ENCODE results near the gene MC2R. TPM values are rescaled to one million over a fixed set of nuclear protein-coding genes. Genes with fewer than 3 reads are reported as not detected.

Gene MC2R
- total RNA-seq, 1 donor from 2014 or later, result not detected

GRCh38 chr18:13836559-13836958, 78.8 kb downstream of the MC2R start:
- Mint-ChIP-seq H3K4me3 (ENCODE audit: unreplicated experiment) (no peak overlapping the region), H3K27me3 (ENCODE audit: unreplicated experiment) (peaks cover 8% of the 10 kb centered on the region), H3K27ac (ENCODE audit: unreplicated experiment) (no peak overlapping the region), H3K4me1 (ENCODE audit: low read depth, unreplicated experiment) (peaks cover 1% of the 10 kb centered on the region), H3K36me3 (ENCODE audit: unreplicated experiment) (no peaks in the 10 kb centered on the region), H3K9me3 (ENCODE audit: unreplicated experiment) (peaks cover 3% of the 10 kb centered on the region)
- TF ChIP-seq CTCF (IDR thresholded peaks at IDR 0.05; ENCODE audit: partially characterized antibody, unreplicated experiment), result no peak
- no peak for DNase-seq

DNA sequence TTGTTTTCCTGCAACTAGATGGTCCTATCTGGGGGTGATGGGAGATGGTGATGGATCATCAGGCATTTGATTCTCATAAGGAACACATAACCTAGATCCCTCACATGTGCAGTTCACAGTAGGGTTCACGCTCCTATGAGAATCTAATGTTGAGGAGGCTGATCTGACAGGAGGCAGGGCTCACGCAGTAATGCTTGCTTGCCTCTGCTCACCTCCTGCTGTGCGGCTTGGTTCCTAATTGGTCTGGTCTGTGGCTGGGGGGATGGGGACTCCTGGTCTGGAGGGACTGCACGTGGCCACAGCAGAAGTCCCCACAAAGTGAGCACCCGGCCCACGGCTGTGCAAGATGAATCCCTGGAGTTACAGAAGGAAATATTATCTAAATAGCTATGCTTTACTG, 80.1 kb downstream of the MC2R start:
- DNase-seq, result no peak
- TF ChIP-seq CTCF (IDR thresholded peaks at IDR 0.05; ENCODE audit: partially characterized antibody, unreplicated experiment), result no peak
- Mint-ChIP-seq H3K27me3 (ENCODE audit: unreplicated experiment) (peaks cover 8% of the 10 kb centered on the region), H3K4me3 (ENCODE audit: unreplicated experiment) (no peak overlapping the region), H3K27ac (ENCODE audit: unreplicated experiment) (no peak overlapping the region), H3K36me3 (ENCODE audit: unreplicated experiment) (no peaks in the 10 kb centered on the region), H3K4me1 (ENCODE audit: low read depth, unreplicated experiment) (peaks cover 1% of the 10 kb centered on the region), H3K9me3 (ENCODE audit: unreplicated experiment) (peaks cover 3% of the 10 kb centered on the region)

DNA sequence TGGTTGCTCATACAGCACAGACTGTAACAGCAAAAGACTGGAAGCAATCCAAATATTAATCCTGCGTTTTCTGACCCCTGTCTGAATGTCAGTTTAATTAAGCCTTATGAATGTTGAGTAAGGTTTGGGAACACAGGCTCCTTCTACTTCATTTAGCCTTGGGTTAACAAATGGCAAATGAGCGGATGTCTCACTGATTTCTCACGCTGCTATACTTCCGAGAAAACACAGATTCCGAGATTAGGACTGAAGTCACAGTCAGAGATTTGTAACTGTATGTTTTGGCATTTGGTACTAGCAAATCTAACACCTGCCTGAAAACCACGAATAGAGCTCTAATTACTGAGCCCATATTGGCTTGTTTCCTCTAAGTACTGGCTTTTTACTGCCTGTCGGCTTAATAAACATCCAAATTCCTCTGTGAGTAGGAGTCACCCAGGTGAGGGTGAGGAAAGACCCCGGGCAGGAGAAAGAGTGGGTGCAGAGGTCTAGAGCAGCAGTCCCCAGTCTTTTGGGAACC, 80.8 kb downstream of the MC2R start:
- Mint-ChIP-seq H3K4me1 (ENCODE audit: low read depth, unreplicated experiment) (peaks cover 1% of the 10 kb centered on the region), H3K9me3 (ENCODE audit: unreplicated experiment) (peaks cover 3% of the 10 kb centered on the region), H3K27me3 (ENCODE audit: unreplicated experiment) (peaks cover 8% of the 10 kb centered on the region), H3K36me3 (ENCODE audit: unreplicated experiment) (no peaks in the 10 kb centered on the region), H3K4me3 (ENCODE audit: unreplicated experiment) (no peak overlapping the region), H3K27ac (ENCODE audit: unreplicated experiment) (no peak overlapping the region)
- TF ChIP-seq CTCF (IDR thresholded peaks at IDR 0.05; ENCODE audit: partially characterized antibody, unreplicated experiment), result no peak
- DNase-seq, result no peak

Other genes starting within 250 kb of the MC2R start
- 7.9 TPM for gene FAM210A, start 189.0 kb downstream of the MC2R start, total RNA-seq (ENCODE audit: unreplicated experiment)
- 42.8 TPM for gene RNMT, start 188.9 kb downstream of the MC2R start, total RNA-seq (ENCODE audit: unreplicated experiment)
- gene MC5R, start 91.4 kb downstream of the MC2R start, total RNA-seq (ENCODE audit: unreplicated experiment), result not detected
- 18.5 TPM for gene ZNF519, start 216.9 kb upstream of the MC2R start, total RNA-seq (ENCODE audit: unreplicated experiment)

All from glutamatergic neuron (in vitro differentiated cells).